H1 (cell line): ENCODE results near the gene DYNC1I1. TPM values are rescaled to one million over a fixed set of nuclear protein-coding genes. Genes with fewer than 3 reads are reported as not detected.

Source experiments
- CTCF ChIA-PET: fragments of 300-600 bp; sonication (Branson Sonifier 250); formaldehyde crosslinking; loops from one replicate; lab custom pipeline; 2021; ENCODE audit not compliant: partially characterized antibody; lab: Charles Lee
- POLR2A ChIA-PET: fragments of 300-600 bp; sonication (Branson Sonifier 250); formaldehyde crosslinking; loops from one replicate; lab custom pipeline; 2021; ENCODE audit warnings: inconsistent platforms; ENCODE audit not compliant: partially characterized antibody; lab: Charles Lee
- DNase-seq, 2 experiments: peaks; one replicate each; pipeline versions ENCODE4 v3.0.0 to v3.0.0-alpha.2; 2010 to 2022; ENCODE audit warnings: low spot score in 2 of 2, low read depth in 1 of 2, mixed read lengths in 1 of 2
- FAIRE-seq: peaks from 2 replicates; lab custom pipeline; 2011; peaks lifted over from hg19 to GRCh38; lab: Jason Lieb, UNC
- H2AFZ ChIP-seq: 2 replicates; pipeline ENCODE4 v1.8.1; 2012; ENCODE audit warnings: low read length, inconsistent platforms
- H2AK5ac ChIP-seq: 2 replicates; pipeline ENCODE4 v1.6.1; 2013; ENCODE audit warnings: low read depth, low read length
- H2BK120ac ChIP-seq: replicated peaks from 2 replicates; pipeline ENCODE3; 2013; ENCODE audit warnings: low read depth, low read length, inconsistent platforms
- H2BK12ac ChIP-seq: 2 replicates; pipeline ENCODE4 v1.6.1; 2013; ENCODE audit warnings: low read depth, low read length
- H2BK15ac ChIP-seq: 2 replicates; pipeline ENCODE4 v1.6.1; 2013; ENCODE audit warnings: low read length
- H2BK20ac ChIP-seq: 2 replicates; pipeline ENCODE4 v1.6.1; 2013; ENCODE audit warnings: low read length
- H2BK5ac ChIP-seq: 2 replicates; pipeline ENCODE4 v1.6.1; 2013; ENCODE audit warnings: low read depth, low read length
- H3K14ac ChIP-seq: 2 replicates; pipeline ENCODE4 v1.6.1; 2013; ENCODE audit warnings: inconsistent platforms; ENCODE audit not compliant: insufficient read length
- H3K18ac ChIP-seq: 2 replicates; pipeline ENCODE4 v1.6.1; 2013; ENCODE audit warnings: low read length; ENCODE audit errors: extremely low read depth
- H3K23ac ChIP-seq: 2 replicates; pipeline ENCODE4 v1.6.1; 2013; ENCODE audit warnings: inconsistent platforms; ENCODE audit not compliant: insufficient read length
- H3K23me2 ChIP-seq: 2 replicates; pipeline ENCODE4 v1.6.1; 2013; ENCODE audit warnings: low read depth, low read length
- H3K27ac ChIP-seq: 2 replicates; pipeline ENCODE4 v1.6.1; 2011; ENCODE audit warnings: low read depth, low read length, inconsistent platforms
- H3K27me3 ChIP-seq, 4 experiments: replicated peaks in 1 of 4; 1 replicate in 1 of 4; 2 replicates in 3 of 4; pipeline versions ENCODE4 v1.6.1 to v1.8.1; 2011 to 2013; ENCODE audit warnings: low read length in 3 of 4, mild to moderate bottlenecking in 3 of 4, inconsistent platforms in 2 of 4, mixed read lengths in 2 of 4, moderate library complexity in 1 of 4; ENCODE audit not compliant: control insufficient read depth in 3 of 4, insufficient read depth in 3 of 4; ENCODE audit errors: extremely low read depth in 1 of 4
- H3K36me3 ChIP-seq, 4 experiments: 2 replicates each; pipeline versions ENCODE4 v1.6.1 to v1.8.1; 2011 to 2013; ENCODE audit warnings: mild to moderate bottlenecking in 4 of 4, low read length in 3 of 4, moderate library complexity in 2 of 4, control low read depth in 1 of 4, inconsistent platforms in 1 of 4; ENCODE audit not compliant: insufficient read depth in 4 of 4, control insufficient read depth in 2 of 4
- H3K4ac ChIP-seq: replicated peaks from 2 replicates; pipeline ENCODE3; 2013; ENCODE audit warnings: low read length, low read depth, mixed read lengths, inconsistent platforms; ENCODE audit not compliant: insufficient read length
- H3K4me1 ChIP-seq, 4 experiments: replicated peaks in 1 of 4; 1 replicate in 1 of 4; 2 replicates in 3 of 4; pipeline versions ENCODE4 v1.6.1 to v1.8.1; 2011 to 2013; ENCODE audit warnings: low read length in 3 of 4, inconsistent platforms in 2 of 4, mixed read lengths in 1 of 4; ENCODE audit not compliant: insufficient read depth in 4 of 4, control insufficient read depth in 3 of 4
- H3K4me2 ChIP-seq, 2 experiments: 2 replicates each; pipeline versions ENCODE4 v1.6.1 to v1.8.1; 2011 to 2013; ENCODE audit warnings: low read depth in 2 of 2, low read length in 2 of 2, control low read depth in 1 of 2, inconsistent platforms in 1 of 2, mild to moderate bottlenecking in 1 of 2; ENCODE audit not compliant: insufficient read depth in 1 of 2
- H3K4me3 ChIP-seq, 4 experiments: fragments of 200-600, 300-600 bp in 1 of 4; sonication (generic), shearing (Covaris generic), sonication (Bioruptor Twin) in 1 of 4; 2 replicates each; pipeline versions ENCODE4 v1.5.1 to v1.8.1; 2011 to 2016; ENCODE audit warnings: low read length in 4 of 4, low read depth in 3 of 4, control low read depth in 2 of 4, inconsistent platforms in 2 of 4, mild to moderate bottlenecking in 2 of 4, mixed read lengths in 1 of 4, moderate library complexity in 1 of 4; ENCODE audit not compliant: insufficient read depth in 2 of 4; ENCODE audit errors: extremely low read depth in 1 of 4
- H3K56ac ChIP-seq: replicated peaks from 2 replicates; pipeline ENCODE3; 2013; ENCODE audit warnings: low read depth, mild to moderate bottlenecking, mixed read lengths, low read length, inconsistent platforms; ENCODE audit not compliant: insufficient read length
- H3K79me1 ChIP-seq: 2 replicates; pipeline ENCODE4 v1.6.1; 2013; ENCODE audit warnings: low read depth, low read length, control low read depth
- H3K79me2 ChIP-seq, 2 experiments: 2 replicates each; pipeline versions ENCODE4 v1.6.1 to v1.8.1; 2012 to 2013; ENCODE audit warnings: low read length in 2 of 2, mild to moderate bottlenecking in 2 of 2, inconsistent platforms in 1 of 2; ENCODE audit not compliant: insufficient read depth in 2 of 2, control insufficient read depth in 1 of 2
- H3K9ac ChIP-seq, 4 experiments: replicated peaks in 1 of 4; 1 replicate in 1 of 4; 2 replicates in 3 of 4; pipeline versions ENCODE4 v1.6.1 to v1.8.1; 2011 to 2013; ENCODE audit warnings: low read depth in 3 of 4, low read length in 3 of 4, control low read depth in 2 of 4, mild to moderate bottlenecking in 2 of 4, moderate library complexity in 2 of 4, inconsistent platforms in 1 of 4; ENCODE audit errors: extremely low read depth in 1 of 4
- H3K9me3 ChIP-seq, 2 experiments: 2 replicates each; pipeline versions ENCODE4 v1.6.1 to v1.8.1; 2012 to 2013; ENCODE audit warnings: mild to moderate bottlenecking in 2 of 2, moderate library complexity in 2 of 2, control low read depth in 1 of 2, inconsistent platforms in 1 of 2, low read depth in 1 of 2, low read length in 1 of 2, mixed read lengths in 1 of 2; ENCODE audit not compliant: insufficient read depth in 2 of 2
- H4K20me1 ChIP-seq, 2 experiments: replicated peaks in 1 of 2; 2 replicates each; pipeline versions ENCODE3 to v1.8.1; 2011 to 2013; ENCODE audit warnings: inconsistent platforms in 2 of 2, low read length in 2 of 2, mild to moderate bottlenecking in 1 of 2; ENCODE audit not compliant: insufficient read depth in 2 of 2, control insufficient read depth in 1 of 2
- H4K5ac ChIP-seq: 2 replicates; pipeline ENCODE4 v1.6.1; 2013; ENCODE audit warnings: low read length, low read depth, mixed read lengths, inconsistent platforms; ENCODE audit not compliant: insufficient read length
- H4K8ac ChIP-seq: 2 replicates; pipeline ENCODE4 v1.8.0; 2013; ENCODE audit warnings: mild to moderate bottlenecking, moderate library complexity, low read length, inconsistent platforms; ENCODE audit not compliant: insufficient read depth; ENCODE audit errors: extremely low read depth
- H4K91ac ChIP-seq: replicated peaks from 2 replicates; pipeline ENCODE3; 2013; ENCODE audit warnings: low read length, mixed read lengths, inconsistent platforms; ENCODE audit not compliant: insufficient read length
- ATF2 ChIP-seq: IDR thresholded peaks from 2 replicates; pipeline ENCODE4 v1.6.1; 2012; ENCODE audit warnings: low read length, inconsistent platforms
- KDM5A ChIP-seq: fragments of 200-600 bp; IDR thresholded peaks from 2 replicates; pipeline ENCODE4 v1.7.1; 2012; ENCODE audit warnings: mild to moderate bottlenecking, low read length, inconsistent platforms, mixed read lengths
- PHF8 ChIP-seq: fragments of 200-600 bp; sonication (generic); conservative IDR thresholded peaks from 2 replicates; pipeline ENCODE4 v1.7.1; 2012; ENCODE audit warnings: low read depth, mild to moderate bottlenecking, inconsistent platforms, low read length, moderate library complexity
- SRF ChIP-seq: IDR thresholded peaks from 2 replicates; pipeline ENCODE4 v1.6.1; 2011; ENCODE audit warnings: mild to moderate bottlenecking, low read depth, low read length, moderate library complexity
- WGBS, 2 experiments: shearing (Covaris generic) in 1 of 2; methylation state at CpG; one replicate each; pipeline versions ENCODE4 v1.1.6 to v1.1.7; 2013 to 2015; ENCODE audit warnings: low lambda C conversion rate in 2 of 2, mixed read lengths in 2 of 2, inconsistent platforms in 1 of 2, low coverage in 1 of 2, missing lambda C conversion rate in 1 of 2; ENCODE audit not compliant: insufficient replicate concordance in 2 of 2, insufficient coverage in 1 of 2, insufficient read length in 1 of 2; ENCODE audit errors: extremely low coverage in 1 of 2, missing lambda C conversion rate in 1 of 2; 5-methylcytosine and 5-hydroxymethylcytosine counted together
- polyA plus RNA-seq, 7 experiments: library from polyadenylated mRNA; depleted of rRNA in 3 of 7; stranded (reverse) in 5 of 7; unstranded in 2 of 7; fragments of >200 nt in 5 of 7; fragments of 200-250 nt in 2 of 7; gene quantifications; 1 replicate in 5 of 7; 2 replicates in 1 of 7; 4 replicates in 1 of 7; pipeline versions ENCODE4 v1.2.1 to v1.2.3, GENCODE V29; 2011 to 2013; ENCODE audit warnings: missing spikeins in 2 of 7, mixed read lengths in 2 of 7
- total RNA-seq: library from RNA; stranded (reverse); fragmentation: NEBNext Ultra II Directional; extraction: Animal tissue kit (Norgen Biotek cat#: 25700); gene quantifications from 2 replicates; pipeline ENCODE4 v1.2.1, GENCODE V29; 2021

DYNC1I1 gene
- total and polyA plus RNA-seq, 2 of the 8 experiments (the other 6 are each of a cell fraction or from before 2014, with no cell fraction given), result 0.45 to 0.58 TPM

GRCh38 chr7:95989301-95989700 is 216.9 kb downstream of the DYNC1I1 start:
- DNase-seq, result no peak
- WGBS, 2 experiments, result 82% methylated on average over 5 of the region's 5 CpGs; no CpG with 5 or more reads in 1 of the 2 experiments
- H3K27me3 ChIP-seq, result peaks cover 0 to 1% (median 0%) of the 10 kb centered on the region in 4 experiments; a peak in 1 of 7 replicates
- H3K4me1 ChIP-seq, result no peaks in the 10 kb centered on the region
- H2BK12ac ChIP-seq, result no peak overlapping the region
- no peaks in the 10 kb centered on the region for H3K23me2 ChIP-seq
- H4K8ac ChIP-seq, result no peak overlapping the region
- no peaks in the 10 kb centered on the region for H4K20me1 ChIP-seq
- no peak overlapping the region for H3K27ac ChIP-seq
- H3K18ac ChIP-seq, result no peak overlapping the region
- no peak overlapping the region for H3K56ac ChIP-seq
- no peaks in the 10 kb centered on the region for H3K9me3 ChIP-seq
- H3K36me3 ChIP-seq, result no peaks in the 10 kb centered on the region
- no peak overlapping the region for H2BK15ac ChIP-seq
- TF ChIP-seq KDM5A (no peak), SRF (no peak), ATF2 (no peak), PHF8 (no peak)
- no peak overlapping the region for H2AFZ ChIP-seq
- CTCF ChIA-PET, result no interaction called here
- H3K79me2 ChIP-seq, result no peaks in the 10 kb centered on the region
- H3K4ac ChIP-seq, result no peak overlapping the region
- H3K14ac ChIP-seq, result no peak overlapping the region
- H2AK5ac ChIP-seq, result no peak overlapping the region
- H2BK120ac ChIP-seq, result no peak overlapping the region
- no peak for FAIRE-seq
- no peak overlapping the region for H3K4me3 ChIP-seq
- H3K9ac ChIP-seq, result no peak overlapping the region
- POLR2A ChIA-PET, result no interaction called here
- no peak overlapping the region for H4K91ac ChIP-seq
- no peaks in the 10 kb centered on the region for H3K79me1 ChIP-seq
- H3K23ac ChIP-seq, result no peak overlapping the region
- H3K4me2 ChIP-seq, result no peak overlapping the region
- H4K5ac ChIP-seq, result no peak overlapping the region
- no peak overlapping the region for H2BK5ac ChIP-seq
- no peak overlapping the region for H2BK20ac ChIP-seq
